K562 (cell line): ENCODE data around the gene SV2C.

Experiments used
- ATF6 ChIP-seq: sonication (generic); formaldehyde crosslinking; IDR thresholded peaks from 2 replicates; pipeline ENCODE4 v1.4.0; 2020; ENCODE audit warnings: mild to moderate bottlenecking, missing genetic modification reagents
- CBX5 ChIP-seq: IDR thresholded peaks from 2 replicates; pipeline ENCODE4 v1.6.1; 2014; ENCODE audit warnings: low read depth, borderline replicate concordance
- CREB5 ChIP-seq: fragments of 250-450 bp; sonication (Bioruptor Pico); IDR thresholded peaks from 2 replicates; pipeline ENCODE4 v1.5.0; 2020; ENCODE audit warnings: mild to moderate bottlenecking
- ETV6 ChIP-seq, 3 experiments: fragments of 150-350 bp in 1 of 3; sonication (generic) in 1 of 3; formaldehyde crosslinking in 1 of 3; IDR thresholded peaks; 2 replicates each; pipeline versions ENCODE4 v1.6.1 to v1.8.0; 2014 to 2022; ENCODE audit warnings: borderline replicate concordance in 2 of 3, low read depth in 2 of 3, antibody characterized with exemption in 1 of 3, low read length in 1 of 3, mild to moderate bottlenecking in 1 of 3, missing genetic modification reagents in 1 of 3
- POLR2A ChIP-seq: fragments of 450-650 bp; conservative IDR thresholded peaks from 2 replicates; pipeline ENCODE4 v1.6.1; 2016

GRCh38 chr5:76038212-76038611 lies 45.0 kb upstream of the SV2C start:
- no peak for TF ChIP-seq CBX5
- TF ChIP-seq ATF6 (CRISPR knock-in tag), result no peak
- TF ChIP-seq POLR2A, result no peak
- TF ChIP-seq CREB5 (CRISPR knock-in tag), result no peak
- no peak for TF ChIP-seq ETV6 (IDR thresholded peaks at IDR 0.05; ENCODE audit: borderline replicate concordance in 1 of 2, low read depth in 2 of 2, low read length in 1 of 2)
- TF ChIP-seq ETV6 (CRISPR knock-in tag; IDR thresholded peaks at IDR 0.05; ENCODE audit: borderline replicate concordance), result no peak
